HUES6 (cell line): ENCODE data around the gene GFRA1.

Experiments
- H3K27ac ChIP-seq: 2 replicates; pipeline ENCODE4 v1.7.0; 2013; ENCODE audit warnings: low read depth, mild to moderate bottlenecking, low read length, inconsistent platforms
- H3K27me3 ChIP-seq: 2 replicates; pipeline ENCODE4 v1.6.1; 2013; ENCODE audit warnings: low read length; ENCODE audit not compliant: control insufficient read depth, insufficient read depth
- H3K36me3 ChIP-seq: 2 replicates; pipeline ENCODE4 v1.6.1; 2013; ENCODE audit warnings: low read length; ENCODE audit not compliant: control insufficient read depth, insufficient read depth
- H3K4me1 ChIP-seq: 2 replicates; pipeline ENCODE4 v1.6.1; 2013; ENCODE audit warnings: low read length; ENCODE audit not compliant: control insufficient read depth, insufficient read depth
- H3K4me3 ChIP-seq: 2 replicates; pipeline ENCODE4 v1.5.1; 2013; ENCODE audit warnings: low read depth, low read length
- H3K9ac ChIP-seq: one replicate; pipeline ENCODE4 v1.6.1; 2013; ENCODE audit warnings: mild to moderate bottlenecking, low read length
- H3K9me3 ChIP-seq: 2 replicates; pipeline ENCODE4 v1.6.1; 2013; ENCODE audit warnings: low read depth, low read length; ENCODE audit not compliant: control insufficient read depth, insufficient read depth

GFRA1 gene

DNA sequence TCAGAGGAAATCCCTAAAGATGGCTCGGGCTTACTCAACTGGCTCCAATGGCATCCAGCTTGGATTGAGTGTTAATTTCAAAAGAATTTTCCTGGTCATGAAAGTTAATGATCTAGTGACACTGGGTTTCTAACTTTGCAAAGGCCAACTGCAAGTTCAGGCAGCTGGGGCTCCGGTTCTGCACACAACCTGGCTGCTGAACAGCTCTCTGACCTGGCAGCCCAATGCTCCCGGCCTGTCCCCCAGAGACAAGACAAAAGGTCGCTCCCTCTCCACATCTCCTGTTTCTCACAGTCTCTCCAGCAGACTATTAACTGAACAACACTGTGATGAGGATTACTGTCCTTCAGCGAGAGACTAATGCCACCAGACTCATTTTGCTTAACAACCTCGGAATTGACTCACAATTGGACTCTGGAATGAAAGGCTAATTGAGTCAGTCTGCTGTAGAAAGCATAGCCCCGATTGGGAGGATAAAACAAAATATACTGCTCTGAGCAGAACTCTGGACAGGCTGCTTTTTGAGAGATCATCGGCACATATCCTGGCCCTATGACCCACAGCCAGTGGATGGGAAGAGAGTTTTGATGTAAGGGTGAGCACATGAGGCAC, 174.5 kb downstream of the GFRA1 start:
- H3K4me3 ChIP-seq = no peak overlapping the region
- no peaks in the 10 kb centered on the region for H3K27me3 ChIP-seq
- H3K27ac ChIP-seq = no peak overlapping the region
- H3K9me3 ChIP-seq = no peaks in the 10 kb centered on the region
- no peak overlapping the region for H3K9ac ChIP-seq
- H3K4me1 ChIP-seq = peaks cover 8% of the 10 kb centered on the region; the same call in 1 of the 2 replicates
- no peaks in the 10 kb centered on the region for H3K36me3 ChIP-seq

DNA sequence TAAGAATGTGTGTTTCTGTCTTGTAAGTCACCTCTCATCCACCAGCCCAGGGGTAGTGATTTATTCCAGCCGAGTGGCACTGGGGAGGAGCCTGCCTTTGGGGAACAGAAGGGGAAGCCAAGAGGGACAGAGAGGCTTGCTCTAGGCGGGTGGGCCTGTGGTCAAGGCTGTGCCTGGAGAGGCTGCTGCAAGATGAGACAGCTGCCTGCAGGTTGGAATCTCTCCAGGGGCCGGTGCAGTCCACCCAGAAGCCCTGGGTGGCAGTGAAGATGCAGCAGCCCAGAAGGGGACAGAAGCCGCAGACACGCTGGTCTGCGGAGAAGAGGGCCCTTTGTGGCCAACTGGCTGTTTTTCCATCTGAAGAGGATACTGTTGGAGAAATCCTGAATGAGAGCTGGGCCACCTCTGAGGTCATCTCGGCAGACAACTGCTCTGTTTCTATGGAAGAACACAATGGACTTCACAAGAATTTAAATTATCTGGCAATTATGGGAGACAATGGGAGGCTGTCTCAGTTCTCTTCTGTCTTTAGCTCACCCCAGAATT, 175.7 kb downstream of the GFRA1 start:
- no peaks in the 10 kb centered on the region for H3K36me3 ChIP-seq
- no peaks in the 10 kb centered on the region for H3K9me3 ChIP-seq
- no peak overlapping the region for H3K27ac ChIP-seq
- H3K4me3 ChIP-seq = no peak overlapping the region
- H3K27me3 ChIP-seq = no peaks in the 10 kb centered on the region
- no peak overlapping the region for H3K9ac ChIP-seq
- H3K4me1 ChIP-seq = peaks cover 8% of the 10 kb centered on the region; the same call in 1 of the 2 replicates

DNA sequence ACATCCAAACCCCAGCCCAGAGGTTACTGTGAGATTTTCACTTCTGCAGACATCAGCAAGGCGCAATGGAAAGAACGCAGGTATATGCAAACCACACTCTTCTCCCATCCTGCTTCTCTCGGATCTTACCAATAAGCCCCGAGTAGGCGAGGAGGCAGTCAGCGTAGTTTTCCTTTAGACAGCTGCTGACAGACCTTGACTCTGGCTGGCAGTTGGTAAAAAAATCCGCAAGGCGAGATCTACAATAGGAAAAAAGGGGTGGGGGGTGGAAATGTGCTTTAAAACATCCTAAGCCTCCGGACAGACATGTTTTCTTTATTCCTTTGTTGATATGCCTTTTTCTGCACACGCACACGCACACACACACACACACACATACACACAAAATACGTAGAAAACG, 176.5 kb downstream of the GFRA1 start:
- Histone ChIP-seq H3K27ac (no peak overlapping the region), H3K9ac (no peak overlapping the region), H3K27me3 (no peaks in the 10 kb centered on the region), H3K4me1 (peaks cover 8% of the 10 kb centered on the region; the same call in 1 of the 2 replicates), H3K9me3 (no peaks in the 10 kb centered on the region), H3K4me3 (no peak overlapping the region), H3K36me3 (no peaks in the 10 kb centered on the region)

DNA sequence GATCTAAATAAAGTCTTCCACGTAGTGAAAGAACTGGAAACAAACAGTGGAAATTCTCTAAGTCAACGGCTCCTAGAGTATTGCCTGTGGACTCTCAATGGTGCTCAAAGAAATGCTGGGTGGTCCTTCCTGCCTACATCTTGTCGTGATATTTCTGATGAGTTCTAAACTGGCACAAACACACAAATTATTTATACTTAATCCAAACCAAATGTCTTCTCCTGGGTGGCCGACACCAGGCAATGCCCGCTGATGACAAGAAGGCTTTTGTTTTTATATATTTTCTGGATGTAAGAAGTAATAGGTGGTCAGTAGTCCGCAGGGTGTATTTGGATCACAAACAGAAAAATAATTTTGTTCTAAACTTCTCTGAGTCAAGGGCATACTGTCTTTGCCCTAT, 178.7 kb downstream of the GFRA1 start:
- no peak overlapping the region for H3K27ac ChIP-seq
- H3K27me3 ChIP-seq = no peaks in the 10 kb centered on the region
- no peak overlapping the region for H3K4me3 ChIP-seq
- peaks cover 8% of the 10 kb centered on the region; the same call in 1 of the 2 replicates for H3K4me1 ChIP-seq
- no peaks in the 10 kb centered on the region for H3K36me3 ChIP-seq
- H3K9ac ChIP-seq = no peak overlapping the region
- H3K9me3 ChIP-seq = no peaks in the 10 kb centered on the region

- no peaks in the 10 kb centered on the region for H3K36me3 ChIP-seq
- peaks cover 6% of the 10 kb centered on the region; the same call in 1 of the 2 replicates for H3K4me1 ChIP-seq
- H3K4me3 ChIP-seq = no peak overlapping the region
- no peaks in the 10 kb centered on the region for H3K27me3 ChIP-seq
- H3K27ac ChIP-seq = no peak overlapping the region
- no peak overlapping the region for H3K9ac ChIP-seq
- no peaks in the 10 kb centered on the region for H3K9me3 ChIP-seq
These were observed 180.0 kb downstream of the GFRA1 start for GRCh38 chr10:116093031-116093430.

- Histone ChIP-seq H3K27me3 (no peaks in the 10 kb centered on the region), H3K9me3 (no peaks in the 10 kb centered on the region), H3K4me1 (no peaks in the 10 kb centered on the region), H3K27ac (no peak overlapping the region), H3K36me3 (no peaks in the 10 kb centered on the region), H3K4me3 (no peak overlapping the region), H3K9ac (no peak overlapping the region)
These were observed 184.0 kb downstream of the GFRA1 start for GRCh38 chr10:116088985-116089384.

DNA sequence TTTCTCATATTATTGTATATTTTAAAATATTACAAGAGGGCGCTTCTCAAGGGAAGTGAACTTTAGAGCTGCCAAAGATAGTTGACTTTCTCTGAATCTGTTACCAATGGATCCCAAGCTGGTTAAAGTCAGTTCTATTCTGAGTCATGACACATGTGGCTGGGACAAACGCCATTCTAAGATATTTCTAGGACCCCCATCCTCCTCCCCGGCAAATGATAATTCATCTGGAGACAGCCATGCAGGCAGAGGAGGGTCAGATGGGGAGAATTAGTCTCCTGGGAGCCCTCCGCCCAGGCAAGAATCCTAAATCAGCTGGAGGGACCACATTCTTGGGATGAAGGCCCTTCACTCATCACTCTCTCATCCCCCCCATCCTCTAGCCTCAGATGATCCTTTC, 187.7 kb downstream of the GFRA1 start:
- Histone ChIP-seq H3K9me3 (no peaks in the 10 kb centered on the region), H3K36me3 (no peaks in the 10 kb centered on the region), H3K4me3 (no peak overlapping the region), H3K9ac (no peak overlapping the region), H3K4me1 (peaks cover 8% of the 10 kb centered on the region; the same call in 1 of the 2 replicates), H3K27ac (no peak overlapping the region), H3K27me3 (no peaks in the 10 kb centered on the region)

DNA sequence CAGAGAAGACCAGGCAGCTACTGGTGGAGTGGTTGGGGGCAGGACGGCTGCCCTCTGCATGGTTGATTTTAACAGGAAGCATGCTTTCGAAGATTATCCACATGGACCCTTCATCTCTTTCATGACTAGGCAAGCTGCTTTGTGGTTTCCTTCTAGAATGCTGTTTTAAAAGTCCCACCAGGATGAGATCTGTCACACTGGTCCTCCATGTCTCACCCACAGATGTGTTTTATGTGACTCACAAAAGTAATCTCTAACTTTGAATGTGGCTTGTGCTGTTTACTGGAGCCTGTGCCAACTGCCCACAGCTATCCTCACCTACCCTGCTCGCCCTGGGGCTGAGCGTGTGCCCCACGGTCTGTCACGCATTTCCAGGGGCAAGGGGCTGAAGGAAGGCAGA, 188.8 kb downstream of the GFRA1 start:
- no peaks in the 10 kb centered on the region for H3K36me3 ChIP-seq
- no peak overlapping the region for H3K4me3 ChIP-seq
- H3K4me1 ChIP-seq = peaks cover 13% of the 10 kb centered on the region; the same call in 1 of the 2 replicates
- H3K9ac ChIP-seq = no peak overlapping the region
- no peak overlapping the region for H3K27ac ChIP-seq
- H3K27me3 ChIP-seq = no peaks in the 10 kb centered on the region
- no peaks in the 10 kb centered on the region for H3K9me3 ChIP-seq

- no peak overlapping the region for H3K9ac ChIP-seq
- H3K27me3 ChIP-seq = no peaks in the 10 kb centered on the region
- H3K4me3 ChIP-seq = no peak overlapping the region
- no peak overlapping the region for H3K27ac ChIP-seq
- H3K4me1 ChIP-seq = peaks cover 13% of the 10 kb centered on the region; the same call in 1 of the 2 replicates
- H3K9me3 ChIP-seq = no peaks in the 10 kb centered on the region
- no peaks in the 10 kb centered on the region for H3K36me3 ChIP-seq
These were observed 189.7 kb downstream of the GFRA1 start for GRCh38 chr10:116083226-116083762.

- H3K4me3 ChIP-seq = no peak overlapping the region
- H3K27ac ChIP-seq = no peak overlapping the region
- no peaks in the 10 kb centered on the region for H3K27me3 ChIP-seq
- no peaks in the 10 kb centered on the region for H3K9me3 ChIP-seq
- H3K4me1 ChIP-seq = peaks cover 13% of the 10 kb centered on the region; the same call in 1 of the 2 replicates
- H3K9ac ChIP-seq = no peak overlapping the region
- H3K36me3 ChIP-seq = no peaks in the 10 kb centered on the region
These were observed 190.2 kb downstream of the GFRA1 start for GRCh38 chr10:116082762-116083161.

DNA sequence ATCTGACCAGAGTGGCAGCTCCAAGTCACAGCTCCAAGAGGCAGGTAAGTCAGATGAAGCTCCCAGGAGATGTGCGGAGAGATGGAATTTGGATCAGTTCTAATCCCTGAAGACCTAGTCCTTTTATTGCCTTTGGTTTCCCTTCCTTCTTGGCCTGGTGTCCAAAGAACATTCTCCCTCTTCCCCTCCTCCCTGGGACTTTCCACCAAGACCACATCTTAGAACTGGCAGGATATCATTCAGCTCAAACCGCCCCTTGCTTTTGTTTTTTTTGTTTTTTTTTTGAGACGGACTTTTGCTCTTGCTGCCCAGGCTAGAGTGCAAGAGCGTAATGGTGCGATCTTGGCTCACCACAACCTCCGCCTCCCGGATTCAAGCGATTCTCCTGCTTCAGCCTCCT, 190.8 kb downstream of the GFRA1 start:
- Histone ChIP-seq H3K9ac (no peak overlapping the region), H3K27ac (no peak overlapping the region), H3K27me3 (no peaks in the 10 kb centered on the region), H3K36me3 (no peaks in the 10 kb centered on the region), H3K9me3 (no peaks in the 10 kb centered on the region), H3K4me3 (no peak overlapping the region), H3K4me1 (peaks cover 13% of the 10 kb centered on the region; the same call in 1 of the 2 replicates)
